Measurements from ENCODE around the gene KSR2.

The KSR2 gene

DNA sequence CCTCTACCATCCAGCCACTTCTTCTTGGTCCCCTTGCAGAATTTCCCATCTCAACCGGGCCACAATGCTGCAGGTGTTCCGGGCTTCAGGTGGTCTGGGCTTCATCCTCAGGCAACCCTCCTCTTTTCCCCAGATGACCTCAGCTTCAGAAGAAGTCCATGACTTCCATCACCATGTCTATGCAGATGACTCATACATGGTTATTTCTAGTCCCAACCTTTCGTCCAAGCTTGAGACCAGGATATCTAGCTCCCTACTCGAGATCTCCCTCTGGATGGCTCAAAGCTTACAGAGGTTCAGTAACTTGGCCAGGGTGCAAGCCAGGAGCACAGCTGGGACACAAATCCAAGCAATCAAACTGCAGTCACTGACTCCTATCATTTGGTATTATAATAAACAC, 452.8 kb downstream of the KSR2 start:
- no peak overlapping the region for H3K27ac ChIP-seq (ENCODE audit: low read depth, low read length)
- H4K20me1 ChIP-seq (ENCODE audit: control insufficient read depth, insufficient read depth, low read depth, low read length) = no peaks in the 10 kb centered on the region
- no peak overlapping the region for H3K4me3 ChIP-seq (ENCODE audit: low read length)

DNA sequence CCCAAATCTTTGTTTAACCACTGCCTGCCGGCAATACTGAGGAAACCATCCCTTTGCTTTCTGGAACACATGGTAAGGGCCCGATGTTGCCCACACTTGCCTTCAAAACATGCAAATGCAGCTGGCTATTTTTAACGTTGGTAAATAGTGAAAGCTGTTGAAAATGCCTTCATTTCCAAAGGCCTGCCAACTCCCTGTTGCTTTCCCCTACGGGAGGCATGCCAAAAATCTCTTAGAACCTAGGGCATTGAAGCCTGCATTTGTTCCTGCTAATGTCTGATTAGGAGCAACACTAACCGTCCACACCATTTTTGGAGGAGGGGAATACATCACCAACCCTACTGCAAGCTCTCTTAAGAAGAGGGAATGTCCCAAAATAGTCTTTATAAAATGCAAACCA, 454.8 kb downstream of the KSR2 start:
- no peaks in the 10 kb centered on the region for H3K9me2 ChIP-seq (replicated peaks; ENCODE audit: control insufficient read depth, low read length)
- no peaks in the 10 kb centered on the region for H4K20me1 ChIP-seq (ENCODE audit: control insufficient read depth, insufficient read depth, low read depth, low read length)
- H3K36me3 ChIP-seq (ENCODE audit: control insufficient read depth, low read length) = no peaks in the 10 kb centered on the region
- TF ChIP-seq, protein P1, sequence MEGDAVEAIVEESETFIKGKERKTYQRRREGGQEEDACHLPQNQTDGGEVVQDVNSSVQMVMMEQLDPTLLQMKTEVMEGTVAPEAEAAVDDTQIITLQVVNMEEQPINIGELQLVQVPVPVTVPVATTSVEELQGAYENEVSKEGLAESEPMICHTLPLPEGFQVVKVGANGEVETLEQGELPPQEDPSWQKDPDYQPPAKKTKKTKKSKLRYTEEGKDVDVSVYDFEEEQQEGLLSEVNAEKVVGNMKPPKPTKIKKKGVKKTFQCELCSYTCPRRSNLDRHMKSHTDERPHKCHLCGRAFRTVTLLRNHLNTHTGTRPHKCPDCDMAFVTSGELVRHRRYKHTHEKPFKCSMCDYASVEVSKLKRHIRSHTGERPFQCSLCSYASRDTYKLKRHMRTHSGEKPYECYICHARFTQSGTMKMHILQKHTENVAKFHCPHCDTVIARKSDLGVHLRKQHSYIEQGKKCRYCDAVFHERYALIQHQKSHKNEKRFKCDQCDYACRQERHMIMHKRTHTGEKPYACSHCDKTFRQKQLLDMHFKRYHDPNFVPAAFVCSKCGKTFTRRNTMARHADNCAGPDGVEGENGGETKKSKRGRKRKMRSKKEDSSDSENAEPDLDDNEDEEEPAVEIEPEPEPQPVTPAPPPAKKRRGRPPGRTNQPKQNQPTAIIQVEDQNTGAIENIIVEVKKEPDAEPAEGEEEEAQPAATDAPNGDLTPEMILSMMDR (IDR thresholded peaks at IDR 0.05; ENCODE audit: low read depth, low read length, poor library complexity, severe bottlenecking) = no peak
- no peak for TF ChIP-seq EZH2phosphoT487 (IDR thresholded peaks at IDR 0.05; ENCODE audit: borderline replicate concordance, low read length)
- H3K4me1 ChIP-seq (ENCODE audit: control insufficient read depth, low read length) = no peaks in the 10 kb centered on the region
- H3K4me3 ChIP-seq (ENCODE audit: low read length) = no peak overlapping the region
- H3K27me3 ChIP-seq (ENCODE audit: control insufficient read depth, low read length) = no peaks in the 10 kb centered on the region
- H3F3A ChIP-seq (ENCODE audit: control insufficient read depth, insufficient read depth) = no peaks in the 10 kb centered on the region
- no peaks in the 10 kb centered on the region for H3K9me3 ChIP-seq (ENCODE audit: control insufficient read depth, insufficient read depth, low read length)
- H3K79me2 ChIP-seq (ENCODE audit: control insufficient read depth, low read length) = no peaks in the 10 kb centered on the region
- no peak overlapping the region for H3K27ac ChIP-seq (ENCODE audit: low read depth, low read length)
- H3K4me2 ChIP-seq (ENCODE audit: low read length) = no peak overlapping the region

More for the DNA sequence above, 452.8 kb downstream of the KSR2 start:
- H3K79me2 ChIP-seq (ENCODE audit: control insufficient read depth, low read length) = no peaks in the 10 kb centered on the region
- no peaks in the 10 kb centered on the region for H3K36me3 ChIP-seq (ENCODE audit: control insufficient read depth, low read length)
- no peaks in the 10 kb centered on the region for H3K27me3 ChIP-seq (ENCODE audit: control insufficient read depth, low read length)
- H3F3A ChIP-seq (ENCODE audit: control insufficient read depth, insufficient read depth) = no peaks in the 10 kb centered on the region
- TF ChIP-seq, protein P1 (IDR thresholded peaks at IDR 0.05; ENCODE audit: low read depth, low read length, poor library complexity, severe bottlenecking) = no peak
- TF ChIP-seq EZH2phosphoT487 (IDR thresholded peaks at IDR 0.05; ENCODE audit: borderline replicate concordance, low read length) = no peak
- no peak overlapping the region for H3K4me2 ChIP-seq (ENCODE audit: low read length)
- no peaks in the 10 kb centered on the region for H3K4me1 ChIP-seq (ENCODE audit: control insufficient read depth, low read length)
- H3K9me3 ChIP-seq (ENCODE audit: control insufficient read depth, insufficient read depth, low read length) = no peaks in the 10 kb centered on the region
- no peaks in the 10 kb centered on the region for H3K9me2 ChIP-seq (replicated peaks; ENCODE audit: control insufficient read depth, low read length)

DNA sequence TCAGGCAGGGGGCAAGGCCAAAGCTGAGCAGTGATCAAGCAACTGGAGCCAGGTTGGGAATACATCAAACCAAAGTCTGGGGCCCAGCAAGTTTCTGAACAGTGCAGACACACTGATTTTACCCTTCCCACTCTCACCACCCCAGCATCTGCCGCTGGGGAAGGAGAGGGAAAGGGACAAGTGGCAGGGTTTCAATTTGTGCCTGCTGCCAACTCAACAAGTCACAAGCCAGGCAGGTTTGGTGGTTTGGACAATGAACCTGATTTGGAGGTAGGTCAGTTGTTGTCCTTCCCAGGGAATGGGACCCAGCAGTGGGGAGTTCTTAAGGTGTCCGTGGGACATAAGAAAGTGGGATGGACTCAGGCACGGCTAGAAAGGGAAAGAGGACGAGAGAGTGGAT, 455.4 kb downstream of the KSR2 start:
- no peak for TF ChIP-seq EZH2phosphoT487 (IDR thresholded peaks at IDR 0.05; ENCODE audit: borderline replicate concordance, low read length)
- TF ChIP-seq, protein P1 (IDR thresholded peaks at IDR 0.05; ENCODE audit: low read depth, low read length, poor library complexity, severe bottlenecking) = no peak
- Histone ChIP-seq H3K9me2 (replicated peaks; ENCODE audit: control insufficient read depth, low read length) (no peaks in the 10 kb centered on the region), H3K79me2 (ENCODE audit: control insufficient read depth, low read length) (no peaks in the 10 kb centered on the region), H3K27ac (ENCODE audit: low read depth, low read length) (no peak overlapping the region), H3K4me2 (ENCODE audit: low read length) (no peak overlapping the region), H3F3A (ENCODE audit: control insufficient read depth, insufficient read depth) (no peaks in the 10 kb centered on the region), H3K9me3 (ENCODE audit: control insufficient read depth, insufficient read depth, low read length) (no peaks in the 10 kb centered on the region), H4K20me1 (ENCODE audit: control insufficient read depth, insufficient read depth, low read depth, low read length) (no peaks in the 10 kb centered on the region), H3K36me3 (ENCODE audit: control insufficient read depth, low read length) (no peaks in the 10 kb centered on the region), H3K4me3 (ENCODE audit: low read length) (no peak overlapping the region), H3K27me3 (ENCODE audit: control insufficient read depth, low read length) (no peaks in the 10 kb centered on the region), H3K4me1 (ENCODE audit: control insufficient read depth, low read length) (no peaks in the 10 kb centered on the region)

DNA sequence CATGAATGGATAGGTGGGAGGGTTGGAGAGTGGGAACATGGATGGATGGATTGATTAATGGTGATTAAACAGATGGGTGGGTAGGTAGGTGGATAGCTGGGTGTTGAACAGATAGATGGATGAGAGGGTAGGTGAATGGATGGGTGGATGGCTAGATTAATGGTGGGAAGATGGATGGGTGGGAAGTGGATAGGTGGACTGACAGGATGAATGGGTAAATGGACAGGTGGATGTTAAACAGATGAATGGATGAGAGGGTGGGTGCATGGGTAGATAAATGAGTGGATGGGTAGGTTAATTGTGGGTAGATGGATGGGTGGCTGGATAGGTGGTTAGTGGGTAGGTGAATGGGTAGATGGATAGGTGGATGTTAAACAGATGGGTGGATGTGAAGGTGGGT, 460.3 kb downstream of the KSR2 start:
- no peaks in the 10 kb centered on the region for H3K27me3 ChIP-seq (ENCODE audit: control insufficient read depth, low read length)
- no peaks in the 10 kb centered on the region for H3K79me2 ChIP-seq (ENCODE audit: control insufficient read depth, low read length)
- H3K27ac ChIP-seq (ENCODE audit: low read depth, low read length) = no peak overlapping the region
- H3K4me1 ChIP-seq (ENCODE audit: control insufficient read depth, low read length) = no peaks in the 10 kb centered on the region
- no peak for TF ChIP-seq EZH2phosphoT487 (IDR thresholded peaks at IDR 0.05; ENCODE audit: borderline replicate concordance, low read length)
- TF ChIP-seq, protein P1 (IDR thresholded peaks at IDR 0.05; ENCODE audit: low read depth, low read length, poor library complexity, severe bottlenecking) = no peak
- H3F3A ChIP-seq (ENCODE audit: control insufficient read depth, insufficient read depth) = no peaks in the 10 kb centered on the region
- H3K36me3 ChIP-seq (ENCODE audit: control insufficient read depth, low read length) = no peaks in the 10 kb centered on the region
- no peaks in the 10 kb centered on the region for H3K9me2 ChIP-seq (replicated peaks; ENCODE audit: control insufficient read depth, low read length)
- H3K4me3 ChIP-seq (ENCODE audit: low read length) = no peak overlapping the region
- no peaks in the 10 kb centered on the region for H4K20me1 ChIP-seq (ENCODE audit: control insufficient read depth, insufficient read depth, low read depth, low read length)
- no peaks in the 10 kb centered on the region for H3K9me3 ChIP-seq (ENCODE audit: control insufficient read depth, insufficient read depth, low read length)
- H3K4me2 ChIP-seq (ENCODE audit: low read length) = no peak overlapping the region
